H1 (cell line): ENCODE measurements around the gene DHX34. TPM values are rescaled to one million over a fixed set of nuclear protein-coding genes. Genes with fewer than 3 reads are reported as not detected.

Experiments used
- CTCF ChIA-PET: fragments of 300-600 bp; sonication (Branson Sonifier 250); formaldehyde crosslinking; loops from one replicate; lab custom pipeline; 2021; ENCODE audit not compliant: partially characterized antibody; lab: Charles Lee
- POLR2A ChIA-PET: fragments of 300-600 bp; sonication (Branson Sonifier 250); formaldehyde crosslinking; loops from one replicate; lab custom pipeline; 2021; ENCODE audit warnings: inconsistent platforms; ENCODE audit not compliant: partially characterized antibody; lab: Charles Lee
- DNase-seq, 2 experiments: peaks; one replicate each; pipeline versions ENCODE4 v3.0.0 to v3.0.0-alpha.2; 2010 to 2022; ENCODE audit warnings: low spot score in 2 of 2, low read depth in 1 of 2, mixed read lengths in 1 of 2
- FAIRE-seq: peaks from 2 replicates; lab custom pipeline; 2011; peaks lifted over from hg19 to GRCh38; lab: Jason Lieb, UNC
- H2AFZ ChIP-seq: 2 replicates; pipeline ENCODE4 v1.8.1; 2012; ENCODE audit warnings: low read length, inconsistent platforms
- H2AK5ac ChIP-seq: 2 replicates; pipeline ENCODE4 v1.6.1; 2013; ENCODE audit warnings: low read depth, low read length
- H2BK120ac ChIP-seq: replicated peaks from 2 replicates; pipeline ENCODE3; 2013; ENCODE audit warnings: low read depth, low read length, inconsistent platforms
- H2BK12ac ChIP-seq: 2 replicates; pipeline ENCODE4 v1.6.1; 2013; ENCODE audit warnings: low read depth, low read length
- H2BK15ac ChIP-seq: 2 replicates; pipeline ENCODE4 v1.6.1; 2013; ENCODE audit warnings: low read length
- H2BK20ac ChIP-seq: 2 replicates; pipeline ENCODE4 v1.6.1; 2013; ENCODE audit warnings: low read length
- H2BK5ac ChIP-seq: 2 replicates; pipeline ENCODE4 v1.6.1; 2013; ENCODE audit warnings: low read depth, low read length
- H3K14ac ChIP-seq: 2 replicates; pipeline ENCODE4 v1.6.1; 2013; ENCODE audit warnings: inconsistent platforms; ENCODE audit not compliant: insufficient read length
- H3K18ac ChIP-seq: 2 replicates; pipeline ENCODE4 v1.6.1; 2013; ENCODE audit warnings: low read length; ENCODE audit errors: extremely low read depth
- H3K23ac ChIP-seq: 2 replicates; pipeline ENCODE4 v1.6.1; 2013; ENCODE audit warnings: inconsistent platforms; ENCODE audit not compliant: insufficient read length
- H3K23me2 ChIP-seq: 2 replicates; pipeline ENCODE4 v1.6.1; 2013; ENCODE audit warnings: low read depth, low read length
- H3K27ac ChIP-seq: 2 replicates; pipeline ENCODE4 v1.6.1; 2011; ENCODE audit warnings: low read depth, low read length, inconsistent platforms
- H3K27me3 ChIP-seq, 4 experiments: replicated peaks in 1 of 4; 1 replicate in 1 of 4; 2 replicates in 3 of 4; pipeline versions ENCODE4 v1.6.1 to v1.8.1; 2011 to 2013; ENCODE audit warnings: low read length in 3 of 4, mild to moderate bottlenecking in 3 of 4, inconsistent platforms in 2 of 4, mixed read lengths in 2 of 4, moderate library complexity in 1 of 4; ENCODE audit not compliant: control insufficient read depth in 3 of 4, insufficient read depth in 3 of 4; ENCODE audit errors: extremely low read depth in 1 of 4
- H3K36me3 ChIP-seq, 4 experiments: 2 replicates each; pipeline versions ENCODE4 v1.6.1 to v1.8.1; 2011 to 2013; ENCODE audit warnings: mild to moderate bottlenecking in 4 of 4, low read length in 3 of 4, moderate library complexity in 2 of 4, control low read depth in 1 of 4, inconsistent platforms in 1 of 4; ENCODE audit not compliant: insufficient read depth in 4 of 4, control insufficient read depth in 2 of 4
- H3K4ac ChIP-seq: replicated peaks from 2 replicates; pipeline ENCODE3; 2013; ENCODE audit warnings: low read length, low read depth, mixed read lengths, inconsistent platforms; ENCODE audit not compliant: insufficient read length
- H3K4me1 ChIP-seq, 4 experiments: replicated peaks in 1 of 4; 1 replicate in 1 of 4; 2 replicates in 3 of 4; pipeline versions ENCODE4 v1.6.1 to v1.8.1; 2011 to 2013; ENCODE audit warnings: low read length in 3 of 4, inconsistent platforms in 2 of 4, mixed read lengths in 1 of 4; ENCODE audit not compliant: insufficient read depth in 4 of 4, control insufficient read depth in 3 of 4
- H3K4me2 ChIP-seq, 2 experiments: 2 replicates each; pipeline versions ENCODE4 v1.6.1 to v1.8.1; 2011 to 2013; ENCODE audit warnings: low read depth in 2 of 2, low read length in 2 of 2, control low read depth in 1 of 2, inconsistent platforms in 1 of 2, mild to moderate bottlenecking in 1 of 2; ENCODE audit not compliant: insufficient read depth in 1 of 2
- H3K4me3 ChIP-seq, 4 experiments: fragments of 200-600, 300-600 bp in 1 of 4; sonication (generic), shearing (Covaris generic), sonication (Bioruptor Twin) in 1 of 4; 2 replicates each; pipeline versions ENCODE4 v1.5.1 to v1.8.1; 2011 to 2016; ENCODE audit warnings: low read length in 4 of 4, low read depth in 3 of 4, control low read depth in 2 of 4, inconsistent platforms in 2 of 4, mild to moderate bottlenecking in 2 of 4, mixed read lengths in 1 of 4, moderate library complexity in 1 of 4; ENCODE audit not compliant: insufficient read depth in 2 of 4; ENCODE audit errors: extremely low read depth in 1 of 4
- H3K56ac ChIP-seq: replicated peaks from 2 replicates; pipeline ENCODE3; 2013; ENCODE audit warnings: low read depth, mild to moderate bottlenecking, mixed read lengths, low read length, inconsistent platforms; ENCODE audit not compliant: insufficient read length
- H3K79me1 ChIP-seq: 2 replicates; pipeline ENCODE4 v1.6.1; 2013; ENCODE audit warnings: low read depth, low read length, control low read depth
- H3K79me2 ChIP-seq, 2 experiments: 2 replicates each; pipeline versions ENCODE4 v1.6.1 to v1.8.1; 2012 to 2013; ENCODE audit warnings: low read length in 2 of 2, mild to moderate bottlenecking in 2 of 2, inconsistent platforms in 1 of 2; ENCODE audit not compliant: insufficient read depth in 2 of 2, control insufficient read depth in 1 of 2
- H3K9ac ChIP-seq, 4 experiments: replicated peaks in 1 of 4; 1 replicate in 1 of 4; 2 replicates in 3 of 4; pipeline versions ENCODE4 v1.6.1 to v1.8.1; 2011 to 2013; ENCODE audit warnings: low read depth in 3 of 4, low read length in 3 of 4, control low read depth in 2 of 4, mild to moderate bottlenecking in 2 of 4, moderate library complexity in 2 of 4, inconsistent platforms in 1 of 4; ENCODE audit errors: extremely low read depth in 1 of 4
- H3K9me3 ChIP-seq, 2 experiments: 2 replicates each; pipeline versions ENCODE4 v1.6.1 to v1.8.1; 2012 to 2013; ENCODE audit warnings: mild to moderate bottlenecking in 2 of 2, moderate library complexity in 2 of 2, control low read depth in 1 of 2, inconsistent platforms in 1 of 2, low read depth in 1 of 2, low read length in 1 of 2, mixed read lengths in 1 of 2; ENCODE audit not compliant: insufficient read depth in 2 of 2
- H4K20me1 ChIP-seq, 2 experiments: replicated peaks in 1 of 2; 2 replicates each; pipeline versions ENCODE3 to v1.8.1; 2011 to 2013; ENCODE audit warnings: inconsistent platforms in 2 of 2, low read length in 2 of 2, mild to moderate bottlenecking in 1 of 2; ENCODE audit not compliant: insufficient read depth in 2 of 2, control insufficient read depth in 1 of 2
- H4K5ac ChIP-seq: 2 replicates; pipeline ENCODE4 v1.6.1; 2013; ENCODE audit warnings: low read length, low read depth, mixed read lengths, inconsistent platforms; ENCODE audit not compliant: insufficient read length
- H4K8ac ChIP-seq: 2 replicates; pipeline ENCODE4 v1.8.0; 2013; ENCODE audit warnings: mild to moderate bottlenecking, moderate library complexity, low read length, inconsistent platforms; ENCODE audit not compliant: insufficient read depth; ENCODE audit errors: extremely low read depth
- H4K91ac ChIP-seq: replicated peaks from 2 replicates; pipeline ENCODE3; 2013; ENCODE audit warnings: low read length, mixed read lengths, inconsistent platforms; ENCODE audit not compliant: insufficient read length
- CHD2 ChIP-seq: IDR thresholded peaks from 2 replicates; pipeline ENCODE4 v1.6.1; 2012; ENCODE audit warnings: low read length, improper control_type of control experiment
- JUND ChIP-seq: IDR thresholded peaks from 2 replicates; pipeline ENCODE4 v1.6.1; 2011; ENCODE audit warnings: mild to moderate bottlenecking, improper control_type of control experiment, low read length
- POU5F1 ChIP-seq: IDR thresholded peaks from 2 replicates; pipeline ENCODE4 v1.6.1; 2011; ENCODE audit warnings: low read depth, mild to moderate bottlenecking, low read length, moderate library complexity
- RBBP5 ChIP-seq: IDR thresholded peaks from 2 replicates; pipeline ENCODE4 v1.7.1; 2012; ENCODE audit warnings: low read depth, mild to moderate bottlenecking, inconsistent platforms, low read length, moderate library complexity, borderline replicate concordance
- RNF2 ChIP-seq: fragments of 200-900, 300-1000 bp; sonication (generic); IDR thresholded peaks from 2 replicates; pipeline ENCODE4 v1.7.1; 2016; ENCODE audit warnings: borderline replicate concordance, low read depth, mild to moderate bottlenecking, antibody characterized with exemption, low read length; ENCODE audit not compliant: poor library complexity, severe bottlenecking; ENCODE audit errors: missing control alignments
- SIRT6 ChIP-seq: IDR thresholded peaks from one replicate; pipeline ENCODE4 v1.7.1; 2012; ENCODE audit warnings: low read length, inconsistent platforms
- SP1 ChIP-seq: IDR thresholded peaks from 2 replicates; pipeline ENCODE4 v1.6.1; 2011; ENCODE audit warnings: low read depth, low read length
- SRF ChIP-seq: IDR thresholded peaks from 2 replicates; pipeline ENCODE4 v1.6.1; 2011; ENCODE audit warnings: mild to moderate bottlenecking, low read depth, low read length, moderate library complexity
- TAF7 ChIP-seq: optimal IDR thresholded peaks from 2 replicates; pipeline ENCODE3; 2011; ENCODE audit warnings: low read depth, mild to moderate bottlenecking, inconsistent platforms, low read length, moderate library complexity, borderline replicate concordance
- TEAD4 ChIP-seq: IDR thresholded peaks from 2 replicates; pipeline ENCODE4 v1.6.1; 2012; ENCODE audit warnings: low read depth, low read length, inconsistent platforms, mixed read lengths
- WGBS, 2 experiments: shearing (Covaris generic) in 1 of 2; methylation state at CpG; one replicate each; pipeline versions ENCODE4 v1.1.6 to v1.1.7; 2013 to 2015; ENCODE audit warnings: low lambda C conversion rate in 2 of 2, mixed read lengths in 2 of 2, inconsistent platforms in 1 of 2, low coverage in 1 of 2, missing lambda C conversion rate in 1 of 2; ENCODE audit not compliant: insufficient replicate concordance in 2 of 2, insufficient coverage in 1 of 2, insufficient read length in 1 of 2; ENCODE audit errors: extremely low coverage in 1 of 2, missing lambda C conversion rate in 1 of 2; 5-methylcytosine and 5-hydroxymethylcytosine counted together
- polyA plus RNA-seq, 7 experiments: library from polyadenylated mRNA; depleted of rRNA in 3 of 7; stranded (reverse) in 5 of 7; unstranded in 2 of 7; fragments of >200 nt in 5 of 7; fragments of 200-250 nt in 2 of 7; gene quantifications; 1 replicate in 5 of 7; 2 replicates in 1 of 7; 4 replicates in 1 of 7; pipeline versions ENCODE4 v1.2.1 to v1.2.3, GENCODE V29; 2011 to 2013; ENCODE audit warnings: missing spikeins in 2 of 7, mixed read lengths in 2 of 7
- total RNA-seq: library from RNA; stranded (reverse); fragmentation: NEBNext Ultra II Directional; extraction: Animal tissue kit (Norgen Biotek cat#: 25700); gene quantifications from 2 replicates; pipeline ENCODE4 v1.2.1, GENCODE V29; 2021
- TF ChIP-seq, protein P1 (sequence below): IDR thresholded peaks from 2 replicates; pipeline ENCODE4 v1.6.1; 2012; ENCODE audit warnings: low read length, inconsistent platforms

Gene DHX34
- total and polyA plus RNA-seq, 2 of the 8 experiments (the other 6 are each of a cell fraction or from before 2014, with no cell fraction given), result 17.5 to 24.3 TPM

DNA sequence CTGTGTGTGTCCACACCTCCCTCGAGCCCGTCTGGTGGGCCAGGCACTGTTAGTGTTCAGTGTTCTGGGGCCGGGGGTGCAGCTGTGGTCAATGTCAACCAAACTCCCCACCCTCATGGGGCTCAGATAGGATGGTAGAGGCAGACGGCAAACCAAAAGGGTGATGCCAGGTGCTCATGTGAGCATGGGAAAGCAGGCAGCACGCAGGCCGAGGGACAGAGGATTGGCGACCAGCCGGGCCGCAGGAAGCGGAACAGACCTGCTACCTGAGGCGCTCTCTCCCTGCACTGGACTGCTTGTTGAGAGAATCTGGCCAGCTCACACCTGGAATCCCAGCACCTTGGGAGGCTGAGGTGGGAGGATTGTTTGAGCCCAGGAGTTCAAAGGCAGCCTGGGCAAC is 29.1 kb downstream of the DHX34 start:
- no peak overlapping the region for H2AK5ac ChIP-seq
- H3K4me3 ChIP-seq, result no peak overlapping the region
- DNase-seq, result no peak
- POLR2A ChIA-PET, result interaction anchor here (1.0 to 1.5 kb wide), 4 partner anchors 13 to 21 kb away, joined by 3 to 5 read pairs (median 4); no protein-coding TSS in a partner anchor
- H3K27me3 ChIP-seq, result no peaks in the 10 kb centered on the region
- no peaks in the 10 kb centered on the region for H3K79me1 ChIP-seq
- H3K79me2 ChIP-seq, result no peaks in the 10 kb centered on the region
- no peak overlapping the region for H2BK5ac ChIP-seq
- WGBS, 2 experiments, result 94% methylated on average over 11 of the region's 11 CpGs; no CpG with 5 or more reads in 1 of the 2 experiments
- H3K36me3 ChIP-seq, result peaks cover 37 to 77% (median 69%) of the 10 kb centered on the region in 4 experiments; a peak in 7 of 8 replicates
- FAIRE-seq, result no peak
- TF ChIP-seq, protein P1, sequence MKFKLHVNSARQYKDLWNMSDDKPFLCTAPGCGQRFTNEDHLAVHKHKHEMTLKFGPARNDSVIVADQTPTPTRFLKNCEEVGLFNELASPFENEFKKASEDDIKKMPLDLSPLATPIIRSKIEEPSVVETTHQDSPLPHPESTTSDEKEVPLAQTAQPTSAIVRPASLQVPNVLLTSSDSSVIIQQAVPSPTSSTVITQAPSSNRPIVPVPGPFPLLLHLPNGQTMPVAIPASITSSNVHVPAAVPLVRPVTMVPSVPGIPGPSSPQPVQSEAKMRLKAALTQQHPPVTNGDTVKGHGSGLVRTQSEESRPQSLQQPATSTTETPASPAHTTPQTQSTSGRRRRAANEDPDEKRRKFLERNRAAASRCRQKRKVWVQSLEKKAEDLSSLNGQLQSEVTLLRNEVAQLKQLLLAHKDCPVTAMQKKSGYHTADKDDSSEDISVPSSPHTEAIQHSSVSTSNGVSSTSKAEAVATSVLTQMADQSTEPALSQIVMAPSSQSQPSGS, result no peak
- no peak for TF ChIP-seq CHD2
- no peak for TF ChIP-seq SP1
- TF ChIP-seq JUND, result no peak
- no peak for TF ChIP-seq RBBP5
- no peak for TF ChIP-seq SIRT6
- TF ChIP-seq SRF, result no peak
- no peak for TF ChIP-seq RNF2
- no peak for TF ChIP-seq TAF7
- TF ChIP-seq TEAD4, result no peak
- TF ChIP-seq POU5F1, result no peak
- H2BK120ac ChIP-seq, result no peak overlapping the region
- H4K5ac ChIP-seq, result no peak overlapping the region
- H3K27ac ChIP-seq, result no peak overlapping the region
- H4K91ac ChIP-seq, result no peak overlapping the region
- CTCF ChIA-PET, result interaction anchor here (0.7 to 6.8 kb wide), 7 partner anchors 13 to 76 kb away, joined by 3 to 50 read pairs (median 3); no protein-coding TSS in a partner anchor
- H3K23me2 ChIP-seq, result no peaks in the 10 kb centered on the region
- no peak overlapping the region for H2BK15ac ChIP-seq
- H2BK12ac ChIP-seq, result no peak overlapping the region
- H4K8ac ChIP-seq, result no peak overlapping the region; the same call in 1 of the 2 replicates
- H2BK20ac ChIP-seq, result no peak overlapping the region
- no peak overlapping the region for H2AFZ ChIP-seq
- H3K14ac ChIP-seq, result no peak overlapping the region
- H3K4ac ChIP-seq, result no peak overlapping the region
- no peak overlapping the region for H3K4me2 ChIP-seq
- peaks cover 4 to 9% of the 10 kb centered on the region in 2 experiments for H4K20me1 ChIP-seq
- no peaks in the 10 kb centered on the region for H3K4me1 ChIP-seq
- no peak overlapping the region for H3K18ac ChIP-seq
- H3K56ac ChIP-seq, result no peak overlapping the region
- no peak overlapping the region for H3K23ac ChIP-seq
- H3K9me3 ChIP-seq, result no peaks in the 10 kb centered on the region
- no peak overlapping the region for H3K9ac ChIP-seq
